Activated B cell treated with CpG ODN at 0.5 μM for 24 hours (primary cell): Measurements from ENCODE around the gene PGM1. TPM values are rescaled to one million over a fixed set of nuclear protein-coding genes. Genes with fewer than 3 reads are reported as not detected.

Experiments used
- ATAC-seq: fragments of 200-7000 bp; cut with Tn5 transposase; one replicate; pipeline ENCODE4 v1.10.0; 2021; ENCODE audit warnings: low read depth, mild to moderate bottlenecking, moderate library complexity
- CTCF ChIA-PET: fragments of 350-600 bp; sonication (Branson Sonifier 250); formaldehyde crosslinking; loops from one replicate; lab custom pipeline; 2021; ENCODE audit warnings: antibody characterized with exemption; lab: Charles Lee
- POLR2A ChIA-PET: fragments of 350-600 bp; sonication (Branson Sonifier 250); formaldehyde crosslinking; loops from one replicate; lab custom pipeline; 2021; ENCODE audit warnings: antibody characterized with exemption; lab: Charles Lee
- DNase-seq: peaks from one replicate; pipeline ENCODE4 v3.0.0; 2022
- H3K27ac Mint-ChIP-seq: one replicate; pipeline ENCODE4 v1.8.0; 2020; ENCODE audit warnings: mixed read lengths
- H3K27me3 Mint-ChIP-seq: one replicate; pipeline ENCODE4 v1.8.0; 2021; ENCODE audit warnings: mixed read lengths
- H3K36me3 Mint-ChIP-seq: one replicate; pipeline ENCODE4 v1.8.0; 2021; ENCODE audit warnings: low read depth, mixed read lengths
- H3K4me1 Mint-ChIP-seq: one replicate; pipeline ENCODE4 v1.8.0; 2021; ENCODE audit warnings: mixed read lengths
- H3K4me3 Mint-ChIP-seq: one replicate; pipeline ENCODE4 v1.8.0; 2020; ENCODE audit warnings: mild to moderate bottlenecking, mixed read lengths
- H3K9me3 Mint-ChIP-seq: one replicate; pipeline ENCODE4 v1.8.0; 2020; ENCODE audit warnings: mixed read lengths
- CTCF ChIP-seq: fragments of 200-600 bp; IDR thresholded peaks from one replicate; pipeline ENCODE4 v1.8.0; 2022; ENCODE audit warnings: antibody characterized with exemption, mild to moderate bottlenecking
- intact Hi-C: fragments of 100-400 bp; cut with micrococcal nuclease; formaldehyde crosslinking; loops from one replicate; pipeline ENCODE4 v1.15.1; 2024
- total RNA-seq: library from RNA; stranded (reverse); gene quantifications from 2 replicates; pipeline ENCODE4 v1.2.3, GENCODE V29; 2022

Gene PGM1
- total RNA-seq, 1 donor from 2014 or later = 20.8 TPM

GRCh38 chr1:63621698-63622097 is 28.5 kb downstream of the PGM1 start:
- no peak overlapping the region for H3K27ac Mint-ChIP-seq
- H3K27me3 Mint-ChIP-seq = no peaks in the 10 kb centered on the region
- H3K4me1 Mint-ChIP-seq = no peaks in the 10 kb centered on the region
- intact Hi-C loops = no loop called here
- ATAC-seq = no peak
- ChIA-PET CTCF (no interaction called here), POLR2A (no interaction called here)
- H3K4me3 Mint-ChIP-seq = no peak overlapping the region
- no peaks in the 10 kb centered on the region for H3K36me3 Mint-ChIP-seq
- TF ChIP-seq CTCF = no peak
- no peaks in the 10 kb centered on the region for H3K9me3 Mint-ChIP-seq
- no peak for DNase-seq

- POLR2A ChIA-PET = no interaction called here
- DNase-seq = no peak
- no peaks in the 10 kb centered on the region for H3K4me1 Mint-ChIP-seq
- no peaks in the 10 kb centered on the region for H3K9me3 Mint-ChIP-seq
- no peak for ATAC-seq
- intact Hi-C loops = no loop called here
- H3K4me3 Mint-ChIP-seq = no peak overlapping the region
- H3K27me3 Mint-ChIP-seq = no peaks in the 10 kb centered on the region
- TF ChIP-seq CTCF = no peak
- no peak overlapping the region for H3K27ac Mint-ChIP-seq
- CTCF ChIA-PET = interaction anchor here (1.3 kb wide), 1 partner anchor 623 kb away, joined by 5 read pairs; no protein-coding TSS in a partner anchor
- no peaks in the 10 kb centered on the region for H3K36me3 Mint-ChIP-seq
Measured at GRCh38 chr1:63622849-63623566, 29.8 kb downstream of the PGM1 start.

- ChIA-PET CTCF (interaction anchor here (1.3 kb wide), 1 partner anchor 622 kb away, joined by 5 read pairs; no protein-coding TSS in a partner anchor), POLR2A (no interaction called here)
- intact Hi-C loops = no loop called here
Measured at GRCh38 chr1:63623952-63624351, 30.7 kb downstream of the PGM1 start.

GRCh38 chr1:63624911-63625310 is 31.7 kb downstream of the PGM1 start:
- ChIA-PET CTCF (no interaction called here), POLR2A (no interaction called here)
- no peaks in the 10 kb centered on the region for H3K36me3 Mint-ChIP-seq
- DNase-seq = no peak
- no peaks in the 10 kb centered on the region for H3K27me3 Mint-ChIP-seq
- H3K4me1 Mint-ChIP-seq = no peaks in the 10 kb centered on the region
- no peak overlapping the region for H3K27ac Mint-ChIP-seq
- intact Hi-C loops = no loop called here
- no peak for ATAC-seq
- H3K9me3 Mint-ChIP-seq = no peaks in the 10 kb centered on the region
- H3K4me3 Mint-ChIP-seq = no peak overlapping the region
- TF ChIP-seq CTCF = no peak

More at GRCh38 chr1:63623952-63624351, 30.7 kb downstream of the PGM1 start:
- ATAC-seq (no peak), DNase-seq (no peak)
- H3K4me3 Mint-ChIP-seq = no peak overlapping the region
- H3K9me3 Mint-ChIP-seq = no peaks in the 10 kb centered on the region
- no peaks in the 10 kb centered on the region for H3K36me3 Mint-ChIP-seq
- H3K27ac Mint-ChIP-seq = no peak overlapping the region
- no peaks in the 10 kb centered on the region for H3K27me3 Mint-ChIP-seq
- no peak for TF ChIP-seq CTCF
- no peaks in the 10 kb centered on the region for H3K4me1 Mint-ChIP-seq

- intact Hi-C loops = no loop called here
- no peaks in the 10 kb centered on the region for H3K27me3 Mint-ChIP-seq
- CTCF ChIA-PET = no interaction called here
- peaks cover 10% of the 10 kb centered on the region for H3K36me3 Mint-ChIP-seq
- ATAC-seq = no peak
- H3K4me3 Mint-ChIP-seq = no peak overlapping the region
- no peaks in the 10 kb centered on the region for H3K9me3 Mint-ChIP-seq
- no peak for TF ChIP-seq CTCF
- H3K4me1 Mint-ChIP-seq = no peaks in the 10 kb centered on the region
- DNase-seq = no peak
- no peak overlapping the region for H3K27ac Mint-ChIP-seq
- POLR2A ChIA-PET = no interaction called here
Measured at GRCh38 chr1:63626222-63626621, 33.0 kb downstream of the PGM1 start.
